Mesendoderm (in vitro differentiated cells): ENCODE results near the gene STX4.

Experiments
- DNase-seq: peaks from one replicate; pipeline ENCODE4 v3.0.0; 2013
- H2AK5ac ChIP-seq: 2 replicates; pipeline ENCODE4 v1.6.1; 2013; ENCODE audit warnings: low read length, inconsistent platforms
- H2BK120ac ChIP-seq: 2 replicates; pipeline ENCODE4 v1.6.1; 2013; ENCODE audit warnings: low read depth, mild to moderate bottlenecking, low read length, moderate library complexity, mixed read lengths
- H2BK15ac ChIP-seq: replicated peaks from 2 replicates; pipeline ENCODE4 v1.6.1; 2013; ENCODE audit warnings: low read depth, mild to moderate bottlenecking, moderate library complexity
- H2BK5ac ChIP-seq: 2 replicates; pipeline ENCODE4 v1.6.1; 2013; ENCODE audit warnings: low read length, inconsistent platforms
- H3K18ac ChIP-seq: 2 replicates; pipeline ENCODE4 v1.6.1; 2013; ENCODE audit warnings: mild to moderate bottlenecking, low read length, mixed read lengths
- H3K23ac ChIP-seq: one replicate; pipeline ENCODE4 v1.6.1; 2013; ENCODE audit warnings: low read length
- H3K27ac ChIP-seq: 2 replicates; pipeline ENCODE4 v1.5.1; 2013; ENCODE audit warnings: low read depth, mild to moderate bottlenecking, inconsistent platforms, low read length, moderate library complexity
- H3K27me3 ChIP-seq: 2 replicates; pipeline ENCODE4 v1.6.1; 2013; ENCODE audit warnings: low read length, control low read depth, mild to moderate bottlenecking, inconsistent platforms; ENCODE audit not compliant: insufficient read depth, poor library complexity
- H3K36me3 ChIP-seq: 2 replicates; pipeline ENCODE4 v1.6.1; 2013; ENCODE audit warnings: low read length, inconsistent platforms; ENCODE audit not compliant: control insufficient read depth, insufficient read depth
- H3K4ac ChIP-seq: one replicate; pipeline ENCODE4 v1.6.1; 2013; ENCODE audit warnings: low read depth, mild to moderate bottlenecking, low read length, moderate library complexity
- H3K4me1 ChIP-seq: 2 replicates; pipeline ENCODE4 v1.6.1; 2013; ENCODE audit warnings: low read depth, low read length, inconsistent platforms; ENCODE audit not compliant: control insufficient read depth
- H3K4me2 ChIP-seq: 2 replicates; pipeline ENCODE4 v1.6.1; 2013; ENCODE audit warnings: low read length
- H3K4me3 ChIP-seq: 2 replicates; pipeline ENCODE4 v1.5.1; 2013; ENCODE audit warnings: mild to moderate bottlenecking, low read length
- H3K56ac ChIP-seq: one replicate; pipeline ENCODE4 v1.6.1; 2013; ENCODE audit warnings: low read length
- H3K79me1 ChIP-seq: 2 replicates; pipeline ENCODE4 v1.6.1; 2013; ENCODE audit warnings: low read length, inconsistent platforms
- H3K79me2 ChIP-seq: 2 replicates; pipeline ENCODE4 v1.6.1; 2013; ENCODE audit warnings: mild to moderate bottlenecking, low read length; ENCODE audit not compliant: control insufficient read depth, insufficient read depth
- H3K9ac ChIP-seq: 2 replicates; pipeline ENCODE4 v1.6.1; 2013; ENCODE audit warnings: low read length, inconsistent platforms
- H4K5ac ChIP-seq: one replicate; pipeline ENCODE4 v1.6.1; 2013; ENCODE audit warnings: low read length
- H4K8ac ChIP-seq: one replicate; pipeline ENCODE4 v1.6.1; 2013; ENCODE audit warnings: low read depth, mild to moderate bottlenecking, control low read depth, low read length, moderate library complexity
- WGBS: extraction: QIAGEN DNeasy Blood & Tissue Kit; methylation state at CpG from one replicate; pipeline ENCODE4 v1.1.7; 2013; ENCODE audit warnings: low lambda C conversion rate, missing lambda C conversion rate; ENCODE audit not compliant: insufficient coverage; ENCODE audit errors: extremely low coverage; 5-methylcytosine and 5-hydroxymethylcytosine counted together

Gene STX4

DNA sequence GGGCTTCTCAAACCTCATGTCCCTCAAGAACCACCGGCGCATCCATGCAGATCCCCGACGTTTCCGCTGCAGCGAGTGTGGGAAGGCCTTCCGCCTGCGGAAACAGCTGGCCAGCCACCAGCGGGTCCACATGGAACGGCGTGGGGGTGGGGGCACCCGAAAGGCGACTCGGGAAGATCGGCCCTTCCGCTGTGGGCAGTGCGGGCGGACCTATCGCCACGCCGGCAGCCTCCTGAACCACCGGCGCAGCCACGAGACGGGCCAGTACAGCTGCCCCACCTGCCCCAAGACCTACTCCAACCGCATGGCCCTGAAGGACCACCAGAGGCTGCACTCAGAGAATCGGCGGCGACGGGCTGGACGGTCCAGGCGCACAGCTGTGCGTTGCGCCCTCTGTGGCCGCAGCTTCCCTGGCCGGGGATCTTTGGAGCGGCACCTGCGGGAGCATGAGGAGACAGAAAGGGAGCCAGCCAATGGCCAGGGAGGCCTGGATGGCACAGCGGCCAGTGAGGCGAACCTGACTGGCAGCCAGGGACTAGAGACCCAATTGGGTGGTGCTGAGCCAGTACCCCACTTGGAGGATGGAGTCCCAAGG lies 46.8 kb downstream of the STX4 start:
- H3K4me2 ChIP-seq = no peak overlapping the region
- no peak overlapping the region for H4K5ac ChIP-seq
- H3K56ac ChIP-seq = no peak overlapping the region
- H3K27me3 ChIP-seq = no peaks in the 10 kb centered on the region
- H4K8ac ChIP-seq = no peak overlapping the region
- H3K18ac ChIP-seq = no peak overlapping the region
- no peak overlapping the region for H2BK15ac ChIP-seq
- H3K4ac ChIP-seq = no peak overlapping the region
- no peak overlapping the region for H2AK5ac ChIP-seq
- no peak overlapping the region for H3K23ac ChIP-seq
- no peak overlapping the region for H3K9ac ChIP-seq
- no peak overlapping the region for H2BK120ac ChIP-seq
- no peaks in the 10 kb centered on the region for H3K4me1 ChIP-seq
- DNase-seq = no peak
- no peak overlapping the region for H2BK5ac ChIP-seq
- no peak overlapping the region for H3K4me3 ChIP-seq
- H3K36me3 ChIP-seq = no peaks in the 10 kb centered on the region
- H3K27ac ChIP-seq = no peak overlapping the region
- no CpG with 5 or more reads among the region's 40 CpGs for WGBS
- H3K79me1 ChIP-seq = peaks cover 9% of the 10 kb centered on the region
- H3K79me2 ChIP-seq = peaks cover 3% of the 10 kb centered on the region

DNA sequence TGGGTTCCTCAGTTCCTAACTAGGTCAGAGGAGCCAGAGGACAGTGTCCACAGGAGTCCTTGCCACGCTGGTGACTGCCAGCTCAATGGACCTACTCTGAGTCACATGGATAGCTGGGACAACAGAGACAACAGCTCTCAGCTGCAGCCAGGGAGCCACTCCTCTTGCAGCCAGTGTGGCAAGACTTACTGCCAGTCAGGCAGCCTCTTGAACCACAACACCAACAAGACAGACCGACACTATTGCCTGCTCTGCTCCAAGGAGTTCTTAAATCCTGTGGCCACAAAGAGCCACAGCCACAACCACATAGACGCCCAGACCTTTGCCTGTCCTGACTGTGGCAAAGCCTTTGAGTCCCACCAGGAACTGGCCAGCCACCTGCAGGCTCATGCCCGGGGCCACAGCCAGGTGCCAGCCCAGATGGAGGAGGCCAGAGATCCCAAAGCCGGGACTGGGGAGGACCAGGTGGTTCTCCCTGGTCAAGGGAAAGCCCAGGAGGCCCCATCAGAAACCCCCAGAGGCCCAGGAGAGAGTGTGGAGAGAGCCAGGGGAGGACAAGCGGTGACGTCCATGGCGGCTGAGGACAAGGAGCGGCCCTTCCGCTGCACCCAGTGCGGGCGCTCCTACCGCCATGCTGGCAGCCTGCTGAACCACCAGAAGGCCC lies 47.5 kb downstream of the STX4 start:
- Histone ChIP-seq H3K23ac (no peak overlapping the region), H3K36me3 (no peaks in the 10 kb centered on the region), H2AK5ac (no peak overlapping the region), H3K18ac (no peak overlapping the region), H2BK5ac (no peak overlapping the region), H4K8ac (no peak overlapping the region), H3K56ac (no peak overlapping the region), H3K4me2 (no peak overlapping the region), H3K9ac (no peak overlapping the region), H3K27ac (no peak overlapping the region), H3K4ac (no peak overlapping the region), H3K4me3 (no peak overlapping the region), H3K4me1 (no peaks in the 10 kb centered on the region), H2BK15ac (no peak overlapping the region), H3K79me1 (peaks cover 9% of the 10 kb centered on the region), H2BK120ac (no peak overlapping the region), H3K79me2 (peaks cover 3% of the 10 kb centered on the region), H4K5ac (no peak overlapping the region), H3K27me3 (no peaks in the 10 kb centered on the region)
- no peak for DNase-seq
- no CpG with 5 or more reads among the region's 13 CpGs for WGBS

DNA sequence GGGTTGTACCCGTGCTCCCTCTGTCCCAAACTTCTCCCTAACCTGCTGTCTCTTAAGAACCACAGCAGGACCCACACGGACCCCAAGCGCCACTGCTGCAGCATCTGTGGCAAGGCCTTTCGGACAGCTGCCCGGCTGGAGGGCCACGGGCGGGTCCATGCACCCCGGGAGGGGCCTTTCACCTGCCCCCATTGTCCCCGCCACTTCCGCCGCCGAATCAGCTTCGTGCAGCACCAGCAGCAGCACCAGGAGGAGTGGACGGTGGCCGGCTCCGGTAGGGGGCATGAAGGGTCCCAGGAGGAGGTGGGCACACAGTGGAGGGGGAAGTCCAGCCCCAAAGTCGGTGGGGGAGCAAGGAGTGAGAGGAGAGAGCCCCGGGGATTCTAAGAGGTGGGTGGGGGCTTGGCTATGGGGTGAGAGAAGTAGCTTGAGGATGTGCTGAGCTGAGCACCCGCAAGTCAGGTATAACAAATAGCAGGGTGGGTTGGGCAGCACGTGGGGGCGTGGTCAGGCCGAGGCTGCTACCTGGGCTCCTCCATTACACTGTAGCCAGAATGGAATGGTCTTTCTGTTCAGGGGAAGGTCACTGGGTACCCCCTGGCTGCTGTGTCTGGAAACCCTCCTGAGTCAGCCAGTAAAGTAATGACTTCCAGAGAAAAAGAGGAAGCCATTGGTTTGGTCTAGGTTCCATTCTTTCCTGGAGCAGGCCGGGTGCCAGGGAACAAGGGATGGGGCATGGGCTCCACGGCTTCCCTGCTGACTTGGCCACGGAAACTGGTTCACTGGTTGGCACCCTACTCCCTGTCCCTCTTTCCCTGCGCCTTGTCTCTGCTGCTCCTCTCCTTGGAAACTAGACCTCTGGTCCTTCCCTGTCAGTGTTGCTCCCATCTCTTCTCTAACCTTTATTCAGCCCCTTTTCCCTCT lies 48.3 kb downstream of the STX4 start:
- no peak overlapping the region for H3K18ac ChIP-seq
- no CpG with 5 or more reads among the region's 26 CpGs for WGBS
- no peak overlapping the region for H2BK5ac ChIP-seq
- H3K9ac ChIP-seq = no peak overlapping the region
- no peak overlapping the region for H3K4me2 ChIP-seq
- H3K79me2 ChIP-seq = peaks cover 3% of the 10 kb centered on the region
- no peak overlapping the region for H2AK5ac ChIP-seq
- H3K79me1 ChIP-seq = peaks cover 4% of the 10 kb centered on the region
- H2BK15ac ChIP-seq = no peak overlapping the region
- DNase-seq = no peak
- H2BK120ac ChIP-seq = no peak overlapping the region
- no peak overlapping the region for H4K8ac ChIP-seq
- H3K4ac ChIP-seq = no peak overlapping the region
- no peaks in the 10 kb centered on the region for H3K36me3 ChIP-seq
- no peak overlapping the region for H3K23ac ChIP-seq
- no peak overlapping the region for H3K27ac ChIP-seq
- H3K27me3 ChIP-seq = no peaks in the 10 kb centered on the region
- no peak overlapping the region for H3K56ac ChIP-seq
- H4K5ac ChIP-seq = no peak overlapping the region
- no peak overlapping the region for H3K4me3 ChIP-seq
- H3K4me1 ChIP-seq = no peaks in the 10 kb centered on the region

DNA sequence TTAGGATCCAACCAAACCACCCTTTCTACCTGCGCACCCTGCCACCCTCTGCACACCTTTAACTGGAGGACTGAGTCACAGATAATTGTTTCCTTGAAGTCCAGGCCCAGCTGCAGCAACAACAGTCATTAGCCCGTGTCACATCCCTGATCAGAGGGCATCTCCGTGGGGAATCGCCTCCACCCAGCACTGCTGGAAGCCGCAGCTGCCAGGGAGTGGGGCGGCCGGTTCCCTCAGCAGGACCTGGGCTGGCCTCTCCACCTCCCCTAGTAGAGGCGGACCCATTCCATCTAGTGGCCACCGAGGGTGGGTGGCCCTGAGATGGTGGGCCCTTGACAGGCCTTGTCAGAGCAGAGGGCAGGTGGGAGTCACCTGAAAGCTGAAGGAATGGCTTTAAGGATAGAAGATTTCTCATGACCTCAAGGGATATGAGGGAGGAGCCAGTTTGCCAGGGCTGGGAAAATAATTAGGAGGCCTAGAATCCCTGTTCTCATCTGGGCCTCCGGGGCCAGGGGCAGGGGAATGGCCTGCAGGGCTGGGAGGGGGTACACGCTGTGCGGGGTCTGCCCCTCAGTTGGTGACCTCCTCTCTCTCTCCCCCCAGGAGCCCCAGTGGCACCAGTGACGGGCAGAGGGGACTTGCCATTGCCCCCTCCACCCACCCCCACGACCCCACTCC lies 49.1 kb downstream of the STX4 start:
- H3K36me3 ChIP-seq = no peaks in the 10 kb centered on the region
- H3K4me3 ChIP-seq = no peak overlapping the region
- no peak overlapping the region for H3K9ac ChIP-seq
- H3K18ac ChIP-seq = no peak overlapping the region
- no peak overlapping the region for H3K56ac ChIP-seq
- H4K8ac ChIP-seq = no peak overlapping the region
- H3K4ac ChIP-seq = no peak overlapping the region
- H3K27ac ChIP-seq = no peak overlapping the region
- no peak overlapping the region for H3K23ac ChIP-seq
- no peaks in the 10 kb centered on the region for H3K4me1 ChIP-seq
- no peak overlapping the region for H2BK5ac ChIP-seq
- H3K4me2 ChIP-seq = no peak overlapping the region
- no peak overlapping the region for H4K5ac ChIP-seq
- no peak overlapping the region for H2BK120ac ChIP-seq
- H3K27me3 ChIP-seq = no peaks in the 10 kb centered on the region
- no peaks in the 10 kb centered on the region for H3K79me2 ChIP-seq
- DNase-seq = no peak
- H3K79me1 ChIP-seq = peaks cover 4% of the 10 kb centered on the region
- H2AK5ac ChIP-seq = no peak overlapping the region
- H2BK15ac ChIP-seq = no peak overlapping the region
- no CpG with 5 or more reads among the region's 14 CpGs for WGBS

DNA sequence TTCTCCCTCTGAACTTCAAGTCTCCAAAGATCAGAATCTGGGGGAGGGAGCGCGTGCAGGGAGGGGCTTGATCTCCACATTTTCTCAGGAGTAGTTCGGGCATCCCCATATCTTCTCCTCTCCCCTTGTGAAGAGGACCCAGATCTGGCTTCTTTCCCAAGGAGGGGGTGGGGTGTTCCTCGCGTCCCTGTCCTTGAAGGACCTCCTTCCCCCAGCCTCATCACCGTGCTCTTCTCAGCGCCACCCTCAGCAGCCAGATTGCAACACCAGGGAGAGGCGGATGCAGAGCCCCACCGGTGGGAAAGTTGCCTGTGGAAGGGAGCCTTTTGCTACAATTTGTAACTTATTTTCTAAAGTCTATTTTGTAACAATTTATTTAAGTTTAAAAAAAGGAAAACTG lies 49.7 kb downstream of the STX4 start:
- H3K27me3 ChIP-seq = no peaks in the 10 kb centered on the region
- H2BK15ac ChIP-seq = no peak overlapping the region
- H3K4me2 ChIP-seq = no peak overlapping the region
- WGBS = no CpG with 5 or more reads among the region's 9 CpGs
- H3K4me3 ChIP-seq = no peak overlapping the region
- H2BK120ac ChIP-seq = no peak overlapping the region
- DNase-seq = no peak
- H3K4me1 ChIP-seq = no peaks in the 10 kb centered on the region
- H3K79me2 ChIP-seq = no peaks in the 10 kb centered on the region
- no peaks in the 10 kb centered on the region for H3K36me3 ChIP-seq
- H3K23ac ChIP-seq = no peak overlapping the region
- no peak overlapping the region for H4K5ac ChIP-seq
- no peak overlapping the region for H3K4ac ChIP-seq
- no peak overlapping the region for H3K18ac ChIP-seq
- no peak overlapping the region for H3K56ac ChIP-seq
- H2AK5ac ChIP-seq = no peak overlapping the region
- H4K8ac ChIP-seq = no peak overlapping the region
- no peak overlapping the region for H2BK5ac ChIP-seq
- H3K9ac ChIP-seq = no peak overlapping the region
- H3K27ac ChIP-seq = no peak overlapping the region
- H3K79me1 ChIP-seq = peaks cover 2% of the 10 kb centered on the region
